HL-60 (cell line): ENCODE data around the gene C22orf15.

Experiments used
- POLR2AphosphoS5 ChIP-seq: IDR thresholded peaks from 2 replicates; pipeline ENCODE4 v1.6.1; 2012; ENCODE audit warnings: low read depth
- TF ChIP-seq, protein P1 (sequence below): IDR thresholded peaks from one replicate; pipeline ENCODE4 v1.5.1; 2011; ENCODE audit warnings: low read length, control low read depth, inconsistent platforms; ENCODE audit not compliant: insufficient read depth
- TF ChIP-seq, protein P2 (sequence below): IDR thresholded peaks from 2 replicates; pipeline ENCODE4 v1.6.1; 2012; ENCODE audit warnings: low read depth; ENCODE audit not compliant: insufficient replicate concordance

DNA sequence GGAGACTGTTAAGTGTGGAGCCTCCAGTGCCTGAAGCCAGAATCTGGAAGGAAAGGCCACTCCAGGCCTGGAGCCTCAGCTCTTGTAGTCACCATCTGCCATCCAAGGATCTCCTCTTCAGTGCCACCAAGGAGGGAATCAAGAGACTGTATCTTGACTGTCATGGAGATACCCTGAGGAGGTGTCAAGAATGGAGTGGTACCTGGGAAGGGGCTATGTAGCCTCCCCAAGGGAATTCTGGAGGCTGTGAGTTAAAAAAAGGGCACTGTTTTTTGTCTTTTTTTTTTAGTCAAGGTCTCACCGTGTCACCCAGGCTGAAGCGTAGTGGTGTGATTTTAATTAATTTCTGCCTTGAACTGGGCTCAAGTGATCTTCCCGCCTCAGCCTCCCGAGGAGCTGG is 3.2 kb upstream of the C22orf15 start:
- TF ChIP-seq POLR2AphosphoS5, result no peak
- TF ChIP-seq, protein P1, sequence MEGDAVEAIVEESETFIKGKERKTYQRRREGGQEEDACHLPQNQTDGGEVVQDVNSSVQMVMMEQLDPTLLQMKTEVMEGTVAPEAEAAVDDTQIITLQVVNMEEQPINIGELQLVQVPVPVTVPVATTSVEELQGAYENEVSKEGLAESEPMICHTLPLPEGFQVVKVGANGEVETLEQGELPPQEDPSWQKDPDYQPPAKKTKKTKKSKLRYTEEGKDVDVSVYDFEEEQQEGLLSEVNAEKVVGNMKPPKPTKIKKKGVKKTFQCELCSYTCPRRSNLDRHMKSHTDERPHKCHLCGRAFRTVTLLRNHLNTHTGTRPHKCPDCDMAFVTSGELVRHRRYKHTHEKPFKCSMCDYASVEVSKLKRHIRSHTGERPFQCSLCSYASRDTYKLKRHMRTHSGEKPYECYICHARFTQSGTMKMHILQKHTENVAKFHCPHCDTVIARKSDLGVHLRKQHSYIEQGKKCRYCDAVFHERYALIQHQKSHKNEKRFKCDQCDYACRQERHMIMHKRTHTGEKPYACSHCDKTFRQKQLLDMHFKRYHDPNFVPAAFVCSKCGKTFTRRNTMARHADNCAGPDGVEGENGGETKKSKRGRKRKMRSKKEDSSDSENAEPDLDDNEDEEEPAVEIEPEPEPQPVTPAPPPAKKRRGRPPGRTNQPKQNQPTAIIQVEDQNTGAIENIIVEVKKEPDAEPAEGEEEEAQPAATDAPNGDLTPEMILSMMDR, result no peak
- TF ChIP-seq, protein P2, sequence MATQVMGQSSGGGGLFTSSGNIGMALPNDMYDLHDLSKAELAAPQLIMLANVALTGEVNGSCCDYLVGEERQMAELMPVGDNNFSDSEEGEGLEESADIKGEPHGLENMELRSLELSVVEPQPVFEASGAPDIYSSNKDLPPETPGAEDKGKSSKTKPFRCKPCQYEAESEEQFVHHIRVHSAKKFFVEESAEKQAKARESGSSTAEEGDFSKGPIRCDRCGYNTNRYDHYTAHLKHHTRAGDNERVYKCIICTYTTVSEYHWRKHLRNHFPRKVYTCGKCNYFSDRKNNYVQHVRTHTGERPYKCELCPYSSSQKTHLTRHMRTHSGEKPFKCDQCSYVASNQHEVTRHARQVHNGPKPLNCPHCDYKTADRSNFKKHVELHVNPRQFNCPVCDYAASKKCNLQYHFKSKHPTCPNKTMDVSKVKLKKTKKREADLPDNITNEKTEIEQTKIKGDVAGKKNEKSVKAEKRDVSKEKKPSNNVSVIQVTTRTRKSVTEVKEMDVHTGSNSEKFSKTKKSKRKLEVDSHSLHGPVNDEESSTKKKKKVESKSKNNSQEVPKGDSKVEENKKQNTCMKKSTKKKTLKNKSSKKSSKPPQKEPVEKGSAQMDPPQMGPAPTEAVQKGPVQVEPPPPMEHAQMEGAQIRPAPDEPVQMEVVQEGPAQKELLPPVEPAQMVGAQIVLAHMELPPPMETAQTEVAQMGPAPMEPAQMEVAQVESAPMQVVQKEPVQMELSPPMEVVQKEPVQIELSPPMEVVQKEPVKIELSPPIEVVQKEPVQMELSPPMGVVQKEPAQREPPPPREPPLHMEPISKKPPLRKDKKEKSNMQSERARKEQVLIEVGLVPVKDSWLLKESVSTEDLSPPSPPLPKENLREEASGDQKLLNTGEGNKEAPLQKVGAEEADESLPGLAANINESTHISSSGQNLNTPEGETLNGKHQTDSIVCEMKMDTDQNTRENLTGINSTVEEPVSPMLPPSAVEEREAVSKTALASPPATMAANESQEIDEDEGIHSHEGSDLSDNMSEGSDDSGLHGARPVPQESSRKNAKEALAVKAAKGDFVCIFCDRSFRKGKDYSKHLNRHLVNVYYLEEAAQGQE, result no peak
